Kidney (tissue), 14 donors: ENCODE measurements around the gene AOPEP. TPM values are rescaled to one million over a fixed set of nuclear protein-coding genes. Genes with fewer than 3 reads are reported as not detected.

Source experiments
- DNase-seq, 5 donors: peaks; one replicate each; pipeline ENCODE4 v3.0.0-alpha.2; 2013 to 2020
- FAIRE-seq: peaks from 2 replicates; lab custom pipeline; 2012; peaks lifted over from hg19 to GRCh38; lab: Jason Lieb, UNC
- H3K27ac ChIP-seq, 2 donors: one replicate each; pipeline ENCODE4 v1.7.0; 2013; ENCODE audit warnings: low read depth in 2 of 2, low read length in 2 of 2, inconsistent platforms in 1 of 2
- H3K27me3 ChIP-seq: one replicate; pipeline ENCODE4 v1.7.1; 2013; ENCODE audit warnings: low read length, inconsistent platforms; ENCODE audit not compliant: control insufficient read depth, insufficient read depth
- H3K36me3 ChIP-seq, 3 donors: one replicate each; pipeline versions ENCODE4 v1.7.0 to v1.7.1; 2013; ENCODE audit warnings: low read length in 3 of 3, control low read depth in 1 of 3, inconsistent platforms in 1 of 3; ENCODE audit not compliant: insufficient read depth in 3 of 3, control insufficient read depth in 2 of 3
- H3K4me1 ChIP-seq, 3 donors: one replicate each; pipeline versions ENCODE4 v1.7.0 to v1.7.1; 2013; ENCODE audit warnings: low read length in 3 of 3, inconsistent platforms in 1 of 3, low read depth in 1 of 3; ENCODE audit not compliant: control insufficient read depth in 2 of 3, insufficient read depth in 2 of 3
- H3K4me3 ChIP-seq, 3 donors: one replicate each; pipeline versions ENCODE4 v1.7.0 to v1.8.1; 2013; ENCODE audit warnings: low read length in 3 of 3, control low read depth in 1 of 3, inconsistent platforms in 1 of 3
- H3K9ac ChIP-seq, 3 donors: one replicate each; pipeline versions ENCODE4 v1.7.0 to v1.7.1; 2013; ENCODE audit warnings: low read length in 3 of 3, control low read depth in 1 of 3, inconsistent platforms in 1 of 3
- H3K9me3 ChIP-seq, 3 donors: one replicate each; pipeline versions ENCODE4 v1.7.0 to v1.7.1; 2013; ENCODE audit warnings: low read length in 3 of 3, control low read depth in 1 of 3, inconsistent platforms in 1 of 3; ENCODE audit not compliant: control insufficient read depth in 2 of 3, insufficient read depth in 1 of 3
- CTCF ChIP-seq: IDR thresholded peaks from 3 replicates; pipeline ENCODE4 v1.5.1; 2012; ENCODE audit warnings: mild to moderate bottlenecking, moderate library complexity, borderline replicate concordance; ENCODE audit not compliant: insufficient read depth; ENCODE audit errors: extremely low read depth
- intact Hi-C: fragments of 100-400 bp; cut with DNase I; formaldehyde crosslinking; loops from one replicate; pipeline ENCODE4 v1.11.1; 2022
- polyA plus RNA-seq: library from polyadenylated mRNA; stranded (reverse); fragments of 350-450 nt; fragmentation: Illumina TruSeq; extraction: RNeasy Lipid Tissue Mini Kit (QIAGEN cat#74804); gene quantifications from one replicate; pipeline ENCODE4 v1.2.3, GENCODE V29; 2014; ENCODE audit warnings: low read depth, low replicate concordance; ENCODE audit not compliant: insufficient read depth
- total RNA-seq: library from RNA; stranded (reverse); fragmentation: NEBNext Ultra II Directional; extraction: Animal tissue kit (Norgen Biotek cat#: 25700); gene quantifications from one replicate; pipeline ENCODE4 v1.2.1, GENCODE V29; 2021
- donor health status: control.
- donor health status: control.
- donor health status: control.
- donor health status: control.
- donor health status: control.
- donor health status: DM: yes; HTN: yes; CAD: no.
- donor health status: Normal renal cell carcinoma (clear cell type).

The AOPEP gene
- total and polyA plus RNA-seq, 2 donors from 2014 or later = 52.2 to 119 TPM

- Histone ChIP-seq H3K4me3 (no peak overlapping the region), H3K4me1 (peaks cover 0 to 48% (median 35%) of the 10 kb centered on the region in 3 donors), H3K27me3 (no peaks in the 10 kb centered on the region), H3K9me3 (no peaks in the 10 kb centered on the region), H3K9ac (no peak overlapping the region), H3K36me3 (peaks cover 6 to 33% (median 21%) of the 10 kb centered on the region in 3 donors), H3K27ac (peak overlapping the region in 1 of 2 donors; percentile 3)
- intact Hi-C loops = no loop called here
- no peak for TF ChIP-seq CTCF
- DNase-seq (peak in 1 of 5 donors; percentile 50), FAIRE-seq (no peak)
These were observed 361.3 kb downstream of the AOPEP start for GRCh38 chr9:95087659-95088242.

GRCh38 chr9:95088421-95089161 is 362.1 kb downstream of the AOPEP start:
- Histone ChIP-seq H3K27me3 (no peaks in the 10 kb centered on the region), H3K36me3 (peaks cover 2 to 24% (median 13%) of the 10 kb centered on the region in 3 donors), H3K9ac (no peak overlapping the region), H3K4me3 (no peak overlapping the region), H3K9me3 (no peaks in the 10 kb centered on the region), H3K4me1 (peaks cover 4 to 43% (median 35%) of the 10 kb centered on the region in 3 donors), H3K27ac (peak overlapping the region; percentile 20 to 48)
- FAIRE-seq (no peak), DNase-seq (peak in 1 of 5 donors; percentile 47)
- intact Hi-C loops = no loop called here
- no peak for TF ChIP-seq CTCF

- Histone ChIP-seq H3K9ac (peak overlapping the region in 1 of 3 donors; percentile 16), H3K27me3 (no peaks in the 10 kb centered on the region), H3K36me3 (peaks cover 2 to 16% (median 10%) of the 10 kb centered on the region in 3 donors), H3K9me3 (no peaks in the 10 kb centered on the region), H3K27ac (peak overlapping the region; percentile 17 to 56), H3K4me3 (no peak overlapping the region), H3K4me1 (peaks cover 4 to 43% (median 35%) of the 10 kb centered on the region in 3 donors)
- DNase-seq (peak in 3 of 5 donors; percentile 30 to 66 (median 48)), FAIRE-seq (no peak)
- no peak for TF ChIP-seq CTCF
- intact Hi-C loops = no loop called here
These were observed 362.9 kb downstream of the AOPEP start for GRCh38 chr9:95089257-95090022.
